Measurements from ENCODE around the gene PIH1D2.
"Not testable (repeated sequence)": the region's sequence is repeated elsewhere in the genome, so short reads cannot be mapped to it uniquely, and the experiment has no call there.

Gene PIH1D2

GRCh38 chr11:112050721-112051120 lies 23.1 kb downstream of the PIH1D2 start:
- DNase-seq = no peak

- DNase-seq = no peak
Observed at GRCh38 chr11:112049777-112050176, 24.0 kb downstream of the PIH1D2 start.

GRCh38 chr11:112048256-112048655 lies 25.6 kb downstream of the PIH1D2 start:
- not testable (repeated sequence) for DNase-seq

GRCh38 chr11:112046647-112047046 lies 27.2 kb downstream of the PIH1D2 start:
- not testable (repeated sequence) for DNase-seq

- DNase-seq = no peak
Observed at GRCh38 chr11:112044961-112045360, 28.9 kb downstream of the PIH1D2 start.

- DNase-seq = no peak
Observed at GRCh38 chr11:112042961-112043304, 30.9 kb downstream of the PIH1D2 start.

GRCh38 chr11:112042161-112042960 lies 31.5 kb downstream of the PIH1D2 start:
- no peak for DNase-seq

GRCh38 chr11:112037527-112037926 lies 36.3 kb downstream of the PIH1D2 start:
- no peak for DNase-seq

- DNase-seq = no peak
Observed at GRCh38 chr11:112033902-112034301, 39.9 kb downstream of the PIH1D2 start.

GRCh38 chr11:112029460-112029859 lies 44.4 kb downstream of the PIH1D2 start:
- DNase-seq = no peak

- DNase-seq = not testable (repeated sequence)
Observed at GRCh38 chr11:112026784-112027410, 46.9 kb downstream of the PIH1D2 start.

- DNase-seq = no peak
Observed at GRCh38 chr11:112025707-112026106, 48.1 kb downstream of the PIH1D2 start.

- peak; percentile 64 for DNase-seq
Observed at GRCh38 chr11:112024773-112025678, 48.8 kb downstream of the PIH1D2 start, which contains the start of gene DLAT. Gene DLAT (plus strand): TSS chr11:112025408. CDS start chr11:112025473, 65 bp downstream.

- DNase-seq = no peak
Observed at GRCh38 chr11:112024178-112024772, 49.5 kb downstream of the PIH1D2 start.

- DNase-seq = no peak
Observed at GRCh38 chr11:112023104-112023503, 50.7 kb downstream of the PIH1D2 start.

- no peak for DNase-seq
Observed at GRCh38 chr11:112019066-112019465, 54.8 kb downstream of the PIH1D2 start.

Measured in effector CD8-positive, alpha-beta T cell (primary cell).